ENCODE measurements around the gene TBC1D1. TPM values are rescaled to one million over a fixed set of nuclear protein-coding genes. Genes with fewer than 3 reads are reported as not detected.
"Not testable (repeated sequence)": the region's sequence is repeated elsewhere in the genome, so short reads cannot be mapped to it uniquely, and the experiment has no call there.

The TBC1D1 gene
- total RNA-seq, 1 donor = 66.6 TPM

DNA sequence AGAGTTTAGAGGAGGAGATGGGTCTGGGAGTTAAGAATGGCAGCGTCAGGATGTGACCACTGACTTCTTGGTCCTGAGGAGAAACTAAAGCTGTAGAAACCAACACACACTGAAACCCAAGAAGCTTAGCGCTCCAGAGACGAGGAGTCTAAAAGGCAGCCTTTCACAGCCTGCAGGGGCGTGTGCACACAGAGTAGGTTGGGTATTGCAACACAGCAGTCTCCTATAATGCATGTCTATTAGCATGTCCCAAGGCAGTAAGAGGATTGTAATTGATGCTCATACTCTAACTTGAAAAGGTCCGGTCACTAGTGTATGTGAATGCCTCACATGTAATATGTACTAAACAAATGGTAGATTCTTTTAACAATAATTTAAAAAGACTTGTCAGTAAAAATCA lies 126.7 kb downstream of the TBC1D1 start:
- no peak for DNase-seq (ENCODE audit: insufficient read length, low spot score, missing footprints)
- Histone ChIP-seq H4K20me1 (ENCODE audit: insufficient read depth, low read length) (peaks cover 11% of the 10 kb centered on the region), H3K4me2 (ENCODE audit: insufficient read depth, low read length) (no peak overlapping the region), H3K9me3 (ENCODE audit: low read depth, low read length) (no peaks in the 10 kb centered on the region), H3K79me2 (ENCODE audit: insufficient read depth, low read length) (peaks cover 8% of the 10 kb centered on the region), H3K4me1 (ENCODE audit: insufficient read depth, low read length) (peaks cover 5% of the 10 kb centered on the region), H2AFZ (ENCODE audit: low read length) (no peak overlapping the region), H3K4me3 (ENCODE audit: insufficient read depth, low read length) (no peak overlapping the region), H3K27me3 (ENCODE audit: insufficient read depth, low read length) (no peaks in the 10 kb centered on the region), H3K36me3 (ENCODE audit: insufficient read depth, low read length) (peaks cover 32% of the 10 kb centered on the region), H3K27ac (ENCODE audit: low read depth, low read length) (no peak overlapping the region)
- no peak for TF ChIP-seq CTCF (IDR thresholded peaks at IDR 0.05; ENCODE audit: extremely low read depth, low read depth, low read length)

DNA sequence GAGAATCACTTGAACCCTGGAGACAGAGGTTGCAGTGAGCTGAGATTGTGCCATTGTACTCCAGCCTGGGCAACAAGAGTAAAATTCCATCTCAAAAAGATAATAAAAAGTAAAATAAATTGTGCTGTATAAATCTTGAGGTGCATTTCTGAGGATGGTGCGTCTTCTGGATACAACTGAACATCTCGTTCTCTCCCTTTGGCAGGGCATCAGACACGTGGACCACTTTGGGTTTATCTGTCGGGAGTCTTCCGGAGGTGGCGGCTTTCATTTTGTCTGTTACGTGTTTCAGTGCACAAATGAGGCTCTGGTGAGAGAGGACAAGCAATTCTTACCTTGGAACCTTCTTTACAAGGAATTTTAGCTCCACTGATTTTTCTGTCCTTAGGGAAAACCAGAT lies 129.5 kb downstream of the TBC1D1 start:
- no peaks in the 10 kb centered on the region for H3K27me3 ChIP-seq (ENCODE audit: insufficient read depth, low read length)
- no peak for DNase-seq (ENCODE audit: insufficient read length, low spot score, missing footprints)
- H3K36me3 ChIP-seq (ENCODE audit: insufficient read depth, low read length) = peaks cover 40% of the 10 kb centered on the region
- no peaks in the 10 kb centered on the region for H3K9me3 ChIP-seq (ENCODE audit: low read depth, low read length)
- no peak overlapping the region for H2AFZ ChIP-seq (ENCODE audit: low read length)
- H3K4me2 ChIP-seq (ENCODE audit: insufficient read depth, low read length) = no peak overlapping the region
- H4K20me1 ChIP-seq (ENCODE audit: insufficient read depth, low read length) = no peaks in the 10 kb centered on the region
- TF ChIP-seq CTCF (IDR thresholded peaks at IDR 0.05; ENCODE audit: extremely low read depth, low read depth, low read length) = no peak
- H3K27ac ChIP-seq (ENCODE audit: low read depth, low read length) = no peak overlapping the region
- no peaks in the 10 kb centered on the region for H3K4me1 ChIP-seq (ENCODE audit: insufficient read depth, low read length)
- H3K79me2 ChIP-seq (ENCODE audit: insufficient read depth, low read length) = no peaks in the 10 kb centered on the region
- H3K4me3 ChIP-seq (ENCODE audit: insufficient read depth, low read length) = no peak overlapping the region

DNA sequence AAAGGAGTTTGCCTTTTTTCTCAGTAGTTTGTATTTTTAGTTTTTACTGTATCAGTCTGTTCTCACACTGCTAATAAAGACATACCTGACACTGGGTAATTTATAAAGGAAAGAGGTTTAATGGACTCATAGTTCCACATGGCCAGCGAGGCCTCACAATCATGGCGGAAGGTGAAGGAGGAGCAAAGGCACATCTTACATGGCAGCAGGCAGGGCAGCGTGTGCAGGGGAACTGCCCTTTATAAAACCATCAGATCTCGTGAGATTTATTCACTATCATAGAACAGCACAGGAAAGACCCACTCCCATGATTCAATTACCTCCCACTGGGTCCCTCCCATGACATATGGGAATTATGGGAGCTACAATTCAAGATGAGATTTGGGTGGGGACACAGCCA lies 130.1 kb downstream of the TBC1D1 start:
- peaks cover 34% of the 10 kb centered on the region for H3K36me3 ChIP-seq (ENCODE audit: insufficient read depth, low read length)
- not testable (repeated sequence) for H3K79me2 ChIP-seq (ENCODE audit: insufficient read depth, low read length); H3K27me3 ChIP-seq (ENCODE audit: insufficient read depth, low read length)

DNA sequence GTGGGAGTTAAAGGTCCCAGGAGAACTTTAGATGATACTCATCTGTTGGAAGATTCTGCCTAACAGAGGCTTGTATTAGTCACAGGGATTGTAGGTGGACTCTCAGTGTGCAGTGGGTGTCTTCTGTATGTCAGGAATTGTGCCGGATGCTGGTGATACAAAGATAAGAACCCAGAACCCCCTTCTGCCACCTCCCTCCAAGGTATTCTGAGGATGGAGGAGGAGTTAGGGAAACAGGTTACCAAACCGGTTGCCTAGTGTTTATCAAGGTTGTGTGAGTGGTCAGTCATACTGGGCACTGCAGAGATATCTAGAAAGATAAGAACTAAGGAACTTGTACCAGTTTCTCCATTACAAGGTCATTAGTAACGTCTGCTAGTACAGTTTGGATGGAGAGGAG lies 130.9 kb downstream of the TBC1D1 start:
- no peak for TF ChIP-seq CTCF (IDR thresholded peaks at IDR 0.05; ENCODE audit: extremely low read depth, low read depth, low read length)
- Histone ChIP-seq H4K20me1 (ENCODE audit: insufficient read depth, low read length) (no peaks in the 10 kb centered on the region), H3K4me3 (ENCODE audit: insufficient read depth, low read length) (no peak overlapping the region), H3K4me1 (ENCODE audit: insufficient read depth, low read length) (no peaks in the 10 kb centered on the region), H3K27ac (ENCODE audit: low read depth, low read length) (no peak overlapping the region), H3K79me2 (ENCODE audit: insufficient read depth, low read length) (no peaks in the 10 kb centered on the region), H3K36me3 (ENCODE audit: insufficient read depth, low read length) (peaks cover 29% of the 10 kb centered on the region), H2AFZ (ENCODE audit: low read length) (no peak overlapping the region), H3K27me3 (ENCODE audit: insufficient read depth, low read length) (no peaks in the 10 kb centered on the region), H3K4me2 (ENCODE audit: insufficient read depth, low read length) (no peak overlapping the region), H3K9me3 (ENCODE audit: low read depth, low read length) (no peaks in the 10 kb centered on the region)
- DNase-seq (ENCODE audit: insufficient read length, low spot score, missing footprints) = no peak

More for the DNA sequence above, 130.1 kb downstream of the TBC1D1 start:
- H4K20me1 ChIP-seq (ENCODE audit: insufficient read depth, low read length); H3K4me2 ChIP-seq (ENCODE audit: insufficient read depth, low read length); H3K4me1 ChIP-seq (ENCODE audit: insufficient read depth, low read length); H3K9me3 ChIP-seq (ENCODE audit: low read depth, low read length); H2AFZ ChIP-seq (ENCODE audit: low read length); H3K4me3 ChIP-seq (ENCODE audit: insufficient read depth, low read length); DNase-seq (ENCODE audit: insufficient read length, low spot score, missing footprints); H3K27ac ChIP-seq (ENCODE audit: low read depth, low read length): not testable (repeated sequence)

Measured in osteoblast (primary cell).